ENCODE data around the gene RGL4. TPM values are rescaled to one million over a fixed set of nuclear protein-coding genes. Genes with fewer than 3 reads are reported as not detected.
A peak's percentile ranks its signal among the peaks of the same experiment; 100 is the strongest.
"Not testable (repeated sequence)": the region's sequence is repeated elsewhere in the genome, so short reads cannot be mapped to it uniquely, and the experiment has no call there.

Gene RGL4
- total and polyA plus RNA-seq, 2 donors from 2014 or later, result 0.60 to 0.80 TPM

DNA sequence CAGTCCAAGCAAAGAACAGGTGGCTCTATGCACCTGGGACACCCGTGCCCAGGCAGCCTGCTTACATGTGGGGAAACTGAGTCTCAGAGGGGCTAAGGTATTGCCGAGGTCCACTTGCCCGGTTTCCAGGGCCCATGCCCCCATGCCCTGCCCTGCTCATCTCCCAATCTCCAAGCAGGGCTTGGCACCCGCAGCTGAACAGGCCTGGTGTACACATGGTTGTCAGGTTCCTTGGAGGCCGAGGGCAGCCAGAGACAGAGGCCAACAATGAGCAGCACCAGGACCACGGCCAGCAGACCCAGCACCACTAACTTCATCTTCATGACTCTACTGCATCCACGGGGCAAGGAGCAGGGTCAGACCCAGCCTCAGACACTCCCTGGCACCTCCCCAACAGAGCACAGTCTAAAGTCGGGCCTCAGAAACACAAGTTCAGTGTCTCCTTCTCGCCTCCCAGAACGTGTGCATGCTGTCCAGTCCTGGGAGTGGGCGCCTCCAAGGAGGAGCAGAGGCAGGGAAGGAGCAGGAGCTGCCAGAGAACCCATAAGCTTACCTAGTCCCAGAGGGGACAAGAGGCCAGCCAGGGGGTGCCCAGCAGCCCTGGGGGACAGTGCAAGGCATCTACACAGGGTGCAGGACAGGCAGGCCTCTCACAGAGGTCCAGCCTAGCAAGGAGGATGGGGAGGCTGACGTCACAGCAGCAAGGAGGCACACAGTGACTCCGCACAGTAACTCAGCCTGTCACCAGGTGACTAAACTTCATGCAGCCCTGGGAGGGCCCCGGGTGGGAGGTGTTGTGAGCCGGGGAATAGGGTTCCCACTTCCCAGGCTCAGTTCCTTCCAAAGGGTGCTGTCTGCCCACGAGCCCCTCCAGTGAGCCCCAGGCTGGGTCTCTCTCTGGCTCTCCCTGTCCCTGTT, 20.2 kb upstream of the RGL4 start:
- Histone ChIP-seq H3K4me3 (ENCODE audit: low read length in 3 of 3) (no peak overlapping the region), H3K27ac (ENCODE audit: low read depth in 2 of 2, low read length in 2 of 2) (no peak overlapping the region), H3K4me1 (ENCODE audit: control insufficient read depth in 2 of 3, insufficient read depth in 2 of 3, low read depth in 1 of 3, low read length in 3 of 3) (peaks cover 0 to 15% (median 5%) of the 10 kb centered on the region in 3 donors), H3K27me3 (ENCODE audit: control insufficient read depth, insufficient read depth, low read length) (no peaks in the 10 kb centered on the region), H3K9ac (ENCODE audit: low read length in 3 of 3) (no peak overlapping the region), H3K9me3 (ENCODE audit: control insufficient read depth in 2 of 3, insufficient read depth in 1 of 3, low read length in 3 of 3) (no peaks in the 10 kb centered on the region), H3K36me3 (ENCODE audit: control insufficient read depth in 2 of 3, insufficient read depth in 3 of 3, low read length in 3 of 3) (no peaks in the 10 kb centered on the region)
- FAIRE-seq, result no peak
- intact Hi-C loops (cut with DNase I), result no loop called here
- peak in 1 of 5 donors; percentile 57 for DNase-seq
- no peak for TF ChIP-seq CTCF (IDR thresholded peaks at IDR 0.05; ENCODE audit: borderline replicate concordance, extremely low read depth, insufficient read depth)

DNA sequence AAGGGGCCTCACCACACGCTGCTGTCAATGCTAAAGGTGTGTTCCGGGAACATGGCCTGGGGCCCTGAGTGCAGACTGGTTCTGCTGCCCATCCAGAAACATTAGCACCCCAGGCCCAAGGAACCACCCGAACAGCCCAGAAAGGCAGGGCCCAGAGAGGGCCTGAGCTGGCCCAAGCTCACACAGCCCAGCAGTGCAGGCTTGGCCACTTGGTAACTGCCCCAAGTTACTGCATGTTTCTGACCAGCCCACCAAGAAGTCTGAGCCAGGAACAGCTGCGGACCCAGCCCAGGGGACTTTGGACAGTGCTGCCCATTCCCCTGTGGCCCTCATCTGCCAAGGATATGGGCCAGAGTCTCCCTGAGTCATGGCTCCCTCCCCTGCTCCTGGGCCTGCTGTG, 19.4 kb upstream of the RGL4 start:
- H3K27ac ChIP-seq (ENCODE audit: low read depth in 2 of 2, low read length in 2 of 2); DNase-seq; intact Hi-C loops (cut with DNase I); H3K4me3 ChIP-seq (ENCODE audit: low read length in 3 of 3); H3K9me3 ChIP-seq (ENCODE audit: control insufficient read depth in 2 of 3, insufficient read depth in 1 of 3, low read length in 3 of 3); H3K27me3 ChIP-seq (ENCODE audit: control insufficient read depth, insufficient read depth, low read length); FAIRE-seq; H3K9ac ChIP-seq (ENCODE audit: low read length in 3 of 3); H3K36me3 ChIP-seq (ENCODE audit: control insufficient read depth in 2 of 3, insufficient read depth in 3 of 3, low read length in 3 of 3): not testable (repeated sequence)
- H3K4me1 ChIP-seq (ENCODE audit: control insufficient read depth in 2 of 3, insufficient read depth in 2 of 3, low read depth in 1 of 3, low read length in 3 of 3), result peaks cover 0 to 19% (median 5%) of the 10 kb centered on the region in 3 donors

- H3K27me3 ChIP-seq (ENCODE audit: control insufficient read depth, insufficient read depth, low read length); H3K9ac ChIP-seq (ENCODE audit: low read length in 3 of 3); intact Hi-C loops (cut with DNase I); FAIRE-seq; H3K27ac ChIP-seq (ENCODE audit: low read depth in 2 of 2, low read length in 2 of 2); H3K9me3 ChIP-seq (ENCODE audit: control insufficient read depth in 2 of 3, insufficient read depth in 1 of 3, low read length in 3 of 3); H3K36me3 ChIP-seq (ENCODE audit: control insufficient read depth in 2 of 3, insufficient read depth in 3 of 3, low read length in 3 of 3); H3K4me3 ChIP-seq (ENCODE audit: low read length in 3 of 3): not testable (repeated sequence)
- peaks cover 0 to 21% (median 8%) of the 10 kb centered on the region in 3 donors for H3K4me1 ChIP-seq (ENCODE audit: control insufficient read depth in 2 of 3, insufficient read depth in 2 of 3, low read depth in 1 of 3, low read length in 3 of 3)
- DNase-seq, result peak in 1 of 5 donors; percentile 28
Measured at GRCh38 chr22:23672307-23673049, 18.3 kb upstream of the RGL4 start.

GRCh38 chr22:23673050-23673620, 17.7 kb upstream of the RGL4 start:
- no peak for TF ChIP-seq CTCF (IDR thresholded peaks at IDR 0.05; ENCODE audit: borderline replicate concordance, extremely low read depth, insufficient read depth)
- FAIRE-seq (no peak), DNase-seq (peak in 1 of 5 donors; percentile 55)
- no peaks in the 10 kb centered on the region for H3K27me3 ChIP-seq (ENCODE audit: control insufficient read depth, insufficient read depth, low read length)
- H3K4me1 ChIP-seq (ENCODE audit: control insufficient read depth in 2 of 3, insufficient read depth in 2 of 3, low read depth in 1 of 3, low read length in 3 of 3), result peaks cover 0 to 21% (median 8%) of the 10 kb centered on the region in 3 donors
- H3K36me3 ChIP-seq (ENCODE audit: control insufficient read depth in 2 of 3, insufficient read depth in 3 of 3, low read length in 3 of 3), result no peaks in the 10 kb centered on the region
- no peak overlapping the region for H3K4me3 ChIP-seq (ENCODE audit: low read length in 3 of 3)
- no peaks in the 10 kb centered on the region for H3K9me3 ChIP-seq (ENCODE audit: control insufficient read depth in 2 of 3, insufficient read depth in 1 of 3, low read length in 3 of 3)
- intact Hi-C loops (cut with DNase I), result no loop called here
- H3K9ac ChIP-seq (ENCODE audit: low read length in 3 of 3), result no peak overlapping the region
- H3K27ac ChIP-seq (ENCODE audit: low read depth in 2 of 2, low read length in 2 of 2), result no peak overlapping the region
